Kidney tubule cell (primary cell): ENCODE results near the gene KIF1A.
"Not testable (repeated sequence)": the region's sequence is repeated elsewhere in the genome, so short reads cannot be mapped to it uniquely, and the experiment has no call there.

Source experiments
- DNase-seq: peaks from one replicate; pipeline ENCODE4 v3.0.0-alpha.2; 2018; ENCODE audit warnings: low spot score

Gene KIF1A

GRCh38 chr2:240702640-240703011 lies 117.4 kb downstream of the KIF1A start:
- no peak for DNase-seq

- no peak for DNase-seq
These were observed 118.0 kb downstream of the KIF1A start for GRCh38 chr2:240701736-240702639.

- DNase-seq, result no peak
These were observed 118.8 kb downstream of the KIF1A start for GRCh38 chr2:240701091-240701735.

- not testable (repeated sequence) for DNase-seq
These were observed 119.4 kb downstream of the KIF1A start for GRCh38 chr2:240700616-240701015.

- not testable (repeated sequence) for DNase-seq
These were observed 120.2 kb downstream of the KIF1A start for GRCh38 chr2:240699835-240700234.

- not testable (repeated sequence) for DNase-seq
These were observed 121.0 kb downstream of the KIF1A start for GRCh38 chr2:240698852-240699561.

- not testable (repeated sequence) for DNase-seq
These were observed 123.5 kb downstream of the KIF1A start for GRCh38 chr2:240696469-240696868.

- DNase-seq, result not testable (repeated sequence)
These were observed 124.4 kb downstream of the KIF1A start for GRCh38 chr2:240695593-240695992.

- not testable (repeated sequence) for DNase-seq
These were observed 125.7 kb downstream of the KIF1A start for GRCh38 chr2:240694304-240694703.

GRCh38 chr2:240692583-240693561 lies 127.1 kb downstream of the KIF1A start:
- not testable (repeated sequence) for DNase-seq

GRCh38 chr2:240691631-240692420 lies 128.2 kb downstream of the KIF1A start, which contains the start of gene AQP12A:
AQP12A (plus strand) TSS chr2:240691866; CDS start chr2:240691914, 48 bp downstream.
- not testable (repeated sequence) for DNase-seq

- not testable (repeated sequence) for DNase-seq
These were observed 129.0 kb downstream of the KIF1A start for GRCh38 chr2:240691075-240691427.

GRCh38 chr2:240690421-240691074 lies 129.5 kb downstream of the KIF1A start:
- not testable (repeated sequence) for DNase-seq

- DNase-seq, result no peak
These were observed 130.0 kb downstream of the KIF1A start for GRCh38 chr2:240689975-240690374.

GRCh38 chr2:240688553-240688919 lies 131.5 kb downstream of the KIF1A start:
- no peak for DNase-seq

GRCh38 chr2:240687741-240688552 lies 132.1 kb downstream of the KIF1A start:
- no peak for DNase-seq

GRCh38 chr2:240687045-240687740 lies 132.8 kb downstream of the KIF1A start:
- no peak for DNase-seq

GRCh38 chr2:240686460-240686859 lies 133.6 kb downstream of the KIF1A start:
- no peak for DNase-seq
